CD4-positive, alpha-beta T cell treated with Interleukin-17A for 4 hours (primary cell): ENCODE measurements around the gene SLC39A2.

ENCODE experiments used
- DNase-seq: peaks from one replicate; pipeline ENCODE4 v3.0.0-alpha.2; 2020; ENCODE audit warnings: mixed read lengths

The SLC39A2 gene

GRCh38 chr14:21049271-21049673 lies 50.2 kb downstream of the SLC39A2 start:
- no peak for DNase-seq

DNA sequence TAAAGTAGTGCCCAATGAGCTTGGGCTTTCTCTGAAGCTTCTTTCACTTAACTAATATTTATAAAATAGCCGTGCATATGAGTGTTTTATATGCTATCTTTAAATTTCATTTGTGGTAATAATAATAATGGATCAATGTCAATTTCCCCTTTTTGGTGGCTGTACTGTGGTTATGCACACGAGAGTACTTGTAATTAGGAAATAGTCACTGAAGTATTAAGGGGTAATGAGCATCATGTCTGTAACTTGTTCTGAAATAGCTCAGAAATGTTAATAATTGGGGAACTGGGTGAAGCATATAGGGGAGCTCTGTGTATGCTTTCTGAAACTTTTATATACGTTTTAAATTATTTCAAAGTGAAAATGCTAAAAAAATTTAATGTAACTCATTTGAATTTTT lies 51.5 kb downstream of the SLC39A2 start:
- no peak for DNase-seq
